GM18909 (cell line): Measurements from ENCODE around the gene RHCE.
"Not testable (repeated sequence)": the region's sequence is repeated elsewhere in the genome, so short reads cannot be mapped to it uniquely, and the experiment has no call there.

ENCODE experiments used
- ATAC-seq: cut with Tn5 transposase; IDR thresholded peaks from one replicate; pipeline ENCODE4 v1.9.1; 2021; ENCODE audit warnings: mild to moderate bottlenecking; ENCODE audit not compliant: unreplicated experiment, poor library complexity

RHCE gene

GRCh38 chr1:25405731-25406305 lies 14.8 kb downstream of the RHCE start:
- ATAC-seq: not testable (repeated sequence)

DNA sequence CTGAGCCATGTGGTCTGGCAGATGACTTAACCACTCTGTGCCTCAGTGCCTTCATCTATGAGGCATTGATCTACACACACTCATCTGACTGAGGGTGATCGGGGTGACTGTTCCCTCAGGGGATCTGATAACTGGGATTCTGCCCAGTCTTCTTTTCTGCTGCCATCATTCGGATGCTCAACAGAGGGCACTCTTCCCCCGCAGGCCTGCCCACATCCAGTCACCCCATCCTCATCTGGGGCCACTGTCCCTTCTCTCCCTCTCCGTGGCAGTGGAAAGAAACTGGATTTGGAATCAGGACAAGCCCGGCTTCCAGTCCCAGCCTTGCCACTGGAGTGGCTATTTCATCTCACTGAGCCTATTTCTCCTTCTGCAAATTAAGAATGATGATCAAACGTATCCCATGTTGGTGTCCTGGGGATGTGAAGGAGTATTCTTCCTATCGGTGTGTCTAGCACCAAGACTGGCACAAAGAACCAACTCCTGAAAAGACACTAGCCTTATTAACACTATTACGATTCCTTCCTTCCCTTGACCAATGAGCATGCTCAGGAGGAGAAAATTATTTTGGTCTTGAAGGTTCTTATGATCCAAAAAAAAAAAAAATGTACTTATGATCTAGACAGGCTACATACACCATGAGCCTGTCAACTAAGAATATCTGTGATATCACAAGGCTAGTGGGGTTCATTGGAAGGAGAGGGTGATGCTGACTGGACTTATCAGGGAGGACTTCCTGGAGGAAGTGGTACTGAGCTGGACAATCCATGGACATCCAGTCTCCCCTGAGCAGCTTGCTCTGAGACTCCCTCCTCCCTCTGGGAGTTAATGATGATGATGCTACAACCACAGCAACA lies 17.4 kb downstream of the RHCE start:
- ATAC-seq: not testable (repeated sequence)

DNA sequence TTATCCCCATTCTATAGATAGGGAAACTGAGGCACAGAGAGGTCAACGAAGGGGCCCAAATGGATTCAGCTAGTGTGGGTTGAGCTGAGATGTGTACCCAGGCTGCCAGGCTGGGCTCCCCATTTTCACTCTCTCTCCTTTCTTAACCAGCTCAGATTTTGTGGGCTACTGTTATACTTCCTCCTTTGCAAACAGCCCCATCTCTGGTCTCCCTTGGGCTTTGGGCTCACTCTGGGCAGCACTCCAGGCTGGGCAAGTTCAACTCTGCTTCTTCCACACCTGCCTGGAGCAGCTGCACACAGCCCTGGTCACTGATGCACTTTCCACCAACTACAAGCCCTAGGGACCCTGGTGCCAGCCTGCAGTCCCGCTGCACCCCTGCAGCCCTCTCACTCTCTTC lies 22.5 kb downstream of the RHCE start:
- not testable (repeated sequence) for ATAC-seq

- ATAC-seq: not testable (repeated sequence)
Observed at GRCh38 chr1:25397549-25397948, 23.1 kb downstream of the RHCE start.

DNA sequence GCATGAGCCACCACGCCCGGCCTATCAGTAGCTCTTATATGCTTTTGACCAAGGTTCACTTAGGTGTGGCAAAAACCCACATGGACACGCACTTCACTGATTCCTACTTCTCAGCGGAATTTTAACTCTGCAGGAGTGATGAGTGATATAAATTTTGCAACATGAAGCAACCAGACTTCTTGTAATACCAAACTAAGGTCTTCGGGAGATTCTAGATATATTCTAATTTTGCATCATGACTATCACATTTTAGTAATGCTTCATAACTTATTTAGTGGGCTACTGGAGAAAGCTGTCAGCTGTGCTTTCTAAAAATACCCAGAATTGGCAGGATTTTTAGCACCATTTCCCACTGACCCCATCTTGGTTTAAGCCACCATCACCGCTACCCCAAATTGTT lies 27.8 kb downstream of the RHCE start:
- ATAC-seq: no peak

DNA sequence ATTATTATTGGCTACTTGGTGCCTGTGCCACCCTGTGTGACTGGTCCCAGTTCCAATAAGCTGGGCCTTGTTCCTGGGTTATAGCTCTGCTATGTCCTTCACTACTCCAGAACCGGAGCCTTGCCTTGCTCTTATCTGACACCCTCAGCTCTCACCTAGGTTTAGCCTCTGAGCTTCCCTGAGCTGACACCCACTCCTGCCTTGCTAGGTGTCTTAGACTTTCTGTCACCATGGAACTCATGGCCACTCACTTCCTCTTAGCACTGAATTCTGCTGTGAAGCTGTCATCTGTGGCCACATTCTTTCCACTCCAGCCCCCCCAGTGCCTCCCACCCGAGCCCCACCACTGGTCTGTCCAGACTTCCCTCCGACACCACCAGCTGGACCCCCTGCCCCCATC lies 30.9 kb downstream of the RHCE start:
- not testable (repeated sequence) for ATAC-seq

- ATAC-seq: not testable (repeated sequence)
Observed at GRCh38 chr1:25388691-25389090, 31.9 kb downstream of the RHCE start.

GRCh38 chr1:25387096-25387495 lies 33.5 kb downstream of the RHCE start:
- ATAC-seq: not testable (repeated sequence)

DNA sequence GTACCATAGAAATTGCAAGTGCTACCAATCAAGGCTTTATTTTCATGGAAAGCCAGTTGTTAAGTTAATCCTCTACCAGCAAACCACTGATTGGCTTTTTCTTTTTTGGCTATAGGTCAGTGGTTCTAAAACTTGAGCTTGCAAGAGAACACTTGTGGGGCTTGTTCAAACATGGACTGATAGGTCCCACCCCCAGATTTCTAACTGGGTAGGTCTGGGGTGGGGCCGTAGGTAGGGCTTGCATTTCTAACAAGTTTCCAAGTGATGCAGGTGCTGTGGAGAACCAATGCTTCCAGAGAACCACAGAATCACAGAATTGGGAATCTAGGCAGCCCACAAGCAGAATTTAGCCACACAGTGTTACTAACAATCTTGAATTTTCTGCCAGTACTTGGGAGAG lies 36.8 kb downstream of the RHCE start:
- not testable (repeated sequence) for ATAC-seq

GRCh38 chr1:25383090-25383489 lies 37.5 kb downstream of the RHCE start:
- ATAC-seq: not testable (repeated sequence)

GRCh38 chr1:25382543-25382942 lies 38.1 kb downstream of the RHCE start:
- not testable (repeated sequence) for ATAC-seq

GRCh38 chr1:25378367-25378766 lies 42.3 kb downstream of the RHCE start:
- not testable (repeated sequence) for ATAC-seq

GRCh38 chr1:25371757-25372156 lies 48.9 kb downstream of the RHCE start:
- ATAC-seq: not testable (repeated sequence)

- not testable (repeated sequence) for ATAC-seq
Observed at GRCh38 chr1:25369691-25370271, 50.8 kb downstream of the RHCE start.

DNA sequence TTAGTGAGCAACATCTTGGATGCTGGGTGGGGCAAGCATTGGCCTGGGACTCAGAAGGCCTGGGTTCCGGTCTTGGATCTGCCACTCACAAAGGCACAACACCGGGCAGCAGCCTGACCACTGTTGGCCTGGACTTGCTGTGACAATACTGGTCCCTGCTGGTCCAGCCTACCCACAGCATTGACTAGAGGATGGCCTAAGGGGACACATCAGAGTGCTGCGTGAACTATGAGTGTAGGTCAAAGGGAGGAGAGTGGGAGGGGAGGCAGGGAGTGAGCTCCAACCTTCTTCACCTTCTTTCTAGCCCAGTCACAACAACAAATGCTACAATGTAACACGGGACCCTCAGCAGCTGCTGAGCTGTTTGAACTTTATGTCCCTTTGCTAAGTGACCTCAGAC lies 51.4 kb downstream of the RHCE start:
- no peak for ATAC-seq

DNA sequence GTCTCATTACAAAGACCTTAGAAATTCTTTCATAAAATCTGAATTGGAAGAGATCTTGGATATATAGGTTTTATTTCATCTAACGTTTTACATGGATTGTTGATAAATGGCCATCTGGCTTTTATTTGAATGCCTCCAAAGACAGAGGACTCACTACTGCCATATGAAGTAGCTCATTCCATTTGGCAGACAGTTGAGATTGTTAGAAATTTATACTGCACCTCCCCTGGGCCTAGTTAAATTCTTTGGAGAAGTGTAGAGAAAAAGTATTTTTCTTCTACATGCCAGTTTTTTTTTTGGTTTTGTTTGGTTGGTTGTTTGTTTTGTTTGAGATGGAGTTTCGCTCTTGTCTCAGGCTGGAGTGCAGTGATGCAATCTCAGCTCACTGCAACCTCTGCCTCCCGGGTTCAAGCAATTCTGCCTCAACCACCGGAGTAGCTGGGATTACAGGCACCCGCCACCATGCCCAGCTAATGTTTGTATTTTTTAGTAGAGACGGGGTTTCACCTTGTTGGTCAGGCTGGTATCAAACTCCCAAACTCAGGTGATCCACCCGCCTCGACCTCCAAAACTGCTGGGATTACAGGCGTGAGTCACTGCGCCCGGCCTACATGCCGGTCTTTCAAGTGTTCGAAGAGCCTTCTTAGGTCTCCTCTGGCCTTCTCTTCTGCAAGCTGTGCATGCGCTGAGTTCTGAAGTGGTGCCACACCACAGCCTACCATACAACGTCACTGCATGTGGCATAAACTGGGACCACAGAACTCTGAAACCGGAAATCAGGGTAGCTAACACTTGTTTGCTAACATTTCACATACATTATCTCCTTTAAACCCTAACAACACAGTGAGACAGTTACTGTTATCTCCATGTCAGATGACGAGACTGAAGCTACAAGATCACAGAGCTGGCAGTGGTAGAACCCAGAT lies 57.7 kb downstream of the RHCE start:
- ATAC-seq: not testable (repeated sequence)

GRCh38 chr1:25361901-25362300 lies 58.7 kb downstream of the RHCE start:
- no peak for ATAC-seq

DNA sequence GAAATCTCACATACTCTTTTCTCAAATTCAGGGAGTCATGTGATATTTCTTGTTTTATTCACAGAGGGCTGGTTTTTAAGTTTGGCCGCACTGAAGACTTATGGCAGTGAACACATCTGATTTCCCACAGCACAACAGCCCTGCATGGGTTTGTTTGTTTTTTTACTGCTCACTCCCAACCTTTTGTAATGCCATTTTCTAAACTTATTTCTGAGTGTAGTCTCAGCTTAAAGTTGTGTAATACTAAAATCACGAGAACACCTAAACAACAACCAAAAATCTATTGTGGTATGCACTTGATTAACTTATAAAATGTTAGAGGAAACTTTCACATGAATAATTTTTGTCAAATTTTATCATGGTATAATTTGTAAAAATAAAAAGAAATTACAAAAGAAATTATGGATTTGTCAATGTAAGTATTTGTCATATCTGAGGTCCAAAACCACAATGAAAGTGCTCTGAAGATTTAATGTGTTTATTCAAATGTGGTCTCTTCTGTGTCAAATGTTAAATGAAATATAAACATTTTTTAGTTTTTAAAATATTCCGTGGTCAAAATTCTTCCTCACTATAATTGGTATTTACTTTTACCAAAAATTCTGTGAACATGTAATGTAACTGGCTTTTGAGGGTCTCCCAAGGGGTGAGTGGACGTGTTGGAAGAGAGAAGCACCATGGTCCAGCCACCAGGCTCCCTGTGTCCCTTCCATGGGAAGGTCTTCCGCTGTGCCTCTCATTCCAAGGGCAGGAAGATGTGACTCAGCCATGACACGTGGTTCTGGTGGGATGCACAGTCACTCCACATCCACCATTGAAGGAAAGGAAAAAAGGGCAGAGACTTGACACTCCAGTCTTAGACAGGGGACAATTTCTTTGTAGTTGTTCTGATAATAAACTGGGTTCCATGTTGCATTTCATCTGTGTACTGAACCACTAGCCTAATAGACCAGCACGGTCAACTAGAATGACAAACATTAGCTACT lies 59.7 kb downstream of the RHCE start:
- ATAC-seq: no peak

- ATAC-seq: no peak
Observed at GRCh38 chr1:25356848-25357247, 63.8 kb downstream of the RHCE start.
